Epithelial cell of prostate (primary cell): ENCODE results near the gene MAP2K6.

ENCODE experiments used
- DNase-seq: peaks from one replicate; pipeline ENCODE4 v3.0.0-alpha.2; 2011; ENCODE audit warnings: low read depth, low spot score
- H3K27ac ChIP-seq: fragments of 450-650 bp; 2 replicates; pipeline ENCODE4 v1.5.1; 2017; ENCODE audit warnings: mild to moderate bottlenecking

MAP2K6 gene

GRCh38 chr17:69424287-69425041, 10.0 kb downstream of the MAP2K6 start:
- H3K27ac ChIP-seq = no peak overlapping the region
- DNase-seq = no peak

- no peak for DNase-seq
- no peak overlapping the region for H3K27ac ChIP-seq
Observed at GRCh38 chr17:69425978-69426377, 11.5 kb downstream of the MAP2K6 start.

GRCh38 chr17:69427486-69428197, 13.1 kb downstream of the MAP2K6 start:
- H3K27ac ChIP-seq = no peak overlapping the region
- DNase-seq = no peak

- no peak overlapping the region for H3K27ac ChIP-seq
- no peak for DNase-seq
Observed at GRCh38 chr17:69428252-69428980, 13.9 kb downstream of the MAP2K6 start.

GRCh38 chr17:69430488-69430887, 16.0 kb downstream of the MAP2K6 start:
- H3K27ac ChIP-seq = peak overlapping the region; percentile 87
- DNase-seq = peak; percentile 97

- DNase-seq = no peak
- no peak overlapping the region for H3K27ac ChIP-seq
Observed at GRCh38 chr17:69431835-69432234, 17.3 kb downstream of the MAP2K6 start.

- DNase-seq = no peak
- H3K27ac ChIP-seq = no peak overlapping the region
Observed at GRCh38 chr17:69433093-69433492, 18.6 kb downstream of the MAP2K6 start.

- DNase-seq = peak; percentile 66
- H3K27ac ChIP-seq = no peak overlapping the region
Observed at GRCh38 chr17:69434164-69434579, 19.7 kb downstream of the MAP2K6 start.

GRCh38 chr17:69435971-69436696, 21.6 kb downstream of the MAP2K6 start:
- no peak for DNase-seq

GRCh38 chr17:69437475-69437874, 23.0 kb downstream of the MAP2K6 start:
- H3K27ac ChIP-seq = no peak overlapping the region
- no peak for DNase-seq

More at GRCh38 chr17:69435971-69436696, 21.6 kb downstream of the MAP2K6 start:
- no peak overlapping the region for H3K27ac ChIP-seq

- no peak overlapping the region for H3K27ac ChIP-seq
- no peak for DNase-seq
Observed at GRCh38 chr17:69438776-69439175, 24.3 kb downstream of the MAP2K6 start.

GRCh38 chr17:69441179-69441578, 26.7 kb downstream of the MAP2K6 start:
- no peak for DNase-seq
- H3K27ac ChIP-seq = no peak overlapping the region

GRCh38 chr17:69443138-69443537, 28.6 kb downstream of the MAP2K6 start:
- DNase-seq = no peak
- H3K27ac ChIP-seq = no peak overlapping the region

- no peak for DNase-seq
- H3K27ac ChIP-seq = no peak overlapping the region
Observed at GRCh38 chr17:69444023-69444422, 29.5 kb downstream of the MAP2K6 start.

- no peak overlapping the region for H3K27ac ChIP-seq
- DNase-seq = no peak
Observed at GRCh38 chr17:69445132-69445531, 30.6 kb downstream of the MAP2K6 start.

- H3K27ac ChIP-seq = no peak overlapping the region
- no peak for DNase-seq
Observed at GRCh38 chr17:69447726-69448125, 33.2 kb downstream of the MAP2K6 start.

- no peak overlapping the region for H3K27ac ChIP-seq
- DNase-seq = no peak
Observed at GRCh38 chr17:69448431-69449102, 34.1 kb downstream of the MAP2K6 start.

GRCh38 chr17:69450131-69450530, 35.6 kb downstream of the MAP2K6 start:
- no peak overlapping the region for H3K27ac ChIP-seq
- DNase-seq = no peak

- no peak for DNase-seq
- H3K27ac ChIP-seq = no peak overlapping the region
Observed at GRCh38 chr17:69450918-69451317, 36.4 kb downstream of the MAP2K6 start.
